B cell (primary cell): ENCODE data around the gene NPAS1. TPM values are rescaled to one million over a fixed set of nuclear protein-coding genes. Genes with fewer than 3 reads are reported as not detected.

ENCODE experiments used
- ATAC-seq: fragments of 200-7000 bp; cut with Tn5 transposase; one replicate; pipeline ENCODE4 v1.10.0; 2021; ENCODE audit warnings: low read depth, mild to moderate bottlenecking, moderate number of reproducible peaks, moderate library complexity
- CTCF ChIA-PET: fragments of 350-600 bp; sonication (Branson Sonifier 250); formaldehyde crosslinking; loops from one replicate; lab custom pipeline; 2021; ENCODE audit warnings: antibody characterized with exemption, inconsistent platforms; lab: Charles Lee
- POLR2A ChIA-PET: fragments of 350-600 bp; sonication (Branson Sonifier 250); formaldehyde crosslinking; loops from one replicate; lab custom pipeline; 2021; ENCODE audit warnings: antibody characterized with exemption; lab: Charles Lee
- DNase-seq: peaks from one replicate; pipeline ENCODE4 v3.0.0; 2013
- H2AFZ ChIP-seq: 2 replicates; pipeline ENCODE4 v1.6.1; 2012; ENCODE audit warnings: mild to moderate bottlenecking, low read depth, low read length; ENCODE audit not compliant: insufficient read depth, poor library complexity, severe bottlenecking
- H3K27ac ChIP-seq, 2 donors: 1 replicate in 1 of 2; 2 replicates in 1 of 2; pipeline ENCODE4 v1.5.1; 2012 to 2013; ENCODE audit warnings: low read length in 2 of 2, mild to moderate bottlenecking in 2 of 2, moderate library complexity in 1 of 2
- H3K27me3 ChIP-seq, 4 experiments: fragments of 200-600 bp in 1 of 4; sonication (generic) in 1 of 4; replicated peaks in 1 of 4; 1 replicate in 2 of 4; 2 replicates in 2 of 4; pipeline versions ENCODE4 v1.6.1 to v1.7.0; 2013 to 2016; ENCODE audit warnings: low read length in 3 of 4, mild to moderate bottlenecking in 2 of 4, mixed read lengths in 1 of 4, moderate library complexity in 1 of 4; ENCODE audit not compliant: insufficient read depth in 4 of 4, control insufficient read depth in 3 of 4; ENCODE audit errors: control extremely low read depth in 1 of 4
- H3K36me3 ChIP-seq, 2 experiments: replicated peaks in 1 of 2; 1 replicate in 1 of 2; 2 replicates in 1 of 2; pipeline versions ENCODE4 v1.6.1 to v1.7.1; 2013; ENCODE audit warnings: low read length in 1 of 2; ENCODE audit not compliant: insufficient read depth in 2 of 2, control insufficient read depth in 1 of 2; ENCODE audit errors: control extremely low read depth in 1 of 2, extremely low read depth in 1 of 2
- H3K4me1 ChIP-seq, 2 donors: fragments of 200-600 bp in 1 of 2; sonication (generic) in 1 of 2; 1 replicate in 1 of 2; 2 replicates in 1 of 2; pipeline versions ENCODE4 v1.5.1 to v1.6.1; 2013 to 2017; ENCODE audit warnings: low read length in 2 of 2; ENCODE audit not compliant: control insufficient read depth in 2 of 2, insufficient read depth in 2 of 2
- H3K4me2 ChIP-seq: replicated peaks from 2 replicates; pipeline ENCODE3; 2012; ENCODE audit warnings: mild to moderate bottlenecking, low read depth, low read length; ENCODE audit not compliant: poor library complexity, severe bottlenecking
- H3K4me3 ChIP-seq, 5 experiments: fragments of 200-600 bp in 1 of 5; sonication (generic) in 1 of 5; 1 replicate in 3 of 5; 2 replicates in 2 of 5; pipeline versions ENCODE4 v1.5.1 to v1.7.0; 2011 to 2016; ENCODE audit warnings: low read length in 4 of 5, mild to moderate bottlenecking in 4 of 5, low read depth in 2 of 5, control low read depth in 1 of 5, moderate library complexity in 1 of 5; ENCODE audit not compliant: insufficient read depth in 1 of 5; ENCODE audit errors: control extremely low read depth in 1 of 5, extremely low read depth in 1 of 5
- H3K79me2 ChIP-seq: fragments of 200-600 bp; sonication (generic); one replicate; pipeline ENCODE4 v1.6.0; 2016; ENCODE audit warnings: low read length; ENCODE audit not compliant: control insufficient read depth, insufficient read depth
- H3K9ac ChIP-seq: fragments of 200-600 bp; sonication (generic); 2 replicates; pipeline ENCODE4 v1.6.1; 2017; ENCODE audit warnings: mild to moderate bottlenecking, low read length, moderate library complexity
- H3K9me3 ChIP-seq, 3 donors: one replicate each; pipeline versions ENCODE4 v1.6.1 to v1.7.1; 2013; ENCODE audit warnings: low read length in 2 of 3; ENCODE audit not compliant: control insufficient read depth in 2 of 3, insufficient read depth in 1 of 3; ENCODE audit errors: control extremely low read depth in 1 of 3
- H4K20me1 ChIP-seq: 2 replicates; pipeline ENCODE4 v1.6.0; 2012; ENCODE audit warnings: mild to moderate bottlenecking, low read length; ENCODE audit not compliant: insufficient read depth, control insufficient read depth, poor library complexity, severe bottlenecking
- H3K27ac Mint-ChIP-seq: one replicate; pipeline ENCODE4 v1.8.0; 2021; ENCODE audit warnings: mixed read lengths
- H3K27me3 Mint-ChIP-seq: one replicate; pipeline ENCODE4 v1.8.0; 2021; ENCODE audit warnings: mixed read lengths
- H3K4me1 Mint-ChIP-seq: one replicate; pipeline ENCODE4 v1.8.0; 2021; ENCODE audit warnings: mixed read lengths
- H3K4me3 Mint-ChIP-seq: one replicate; pipeline ENCODE4 v1.8.0; 2021; ENCODE audit warnings: mixed read lengths
- H3K9me3 Mint-ChIP-seq: one replicate; pipeline ENCODE4 v1.8.0; 2022; ENCODE audit warnings: mixed read lengths; ENCODE audit not compliant: insufficient read depth
- CTCF ChIP-seq: fragments of 200-600 bp; IDR thresholded peaks from one replicate; pipeline ENCODE4 v1.8.0; 2022; ENCODE audit warnings: antibody characterized with exemption, mild to moderate bottlenecking
- EZH2 ChIP-seq: IDR thresholded peaks from 2 replicates; pipeline ENCODE4 v1.6.1; 2012; ENCODE audit warnings: borderline replicate concordance, low read depth, mild to moderate bottlenecking, moderate library complexity, low read length; ENCODE audit not compliant: insufficient read depth, poor library complexity, severe bottlenecking
- WGBS: methylation state at CpG from one replicate; pipeline ENCODE4 v1.1.5; 2013; ENCODE audit warnings: missing lambda C conversion rate; ENCODE audit not compliant: insufficient coverage; 5-methylcytosine and 5-hydroxymethylcytosine counted together
- intact Hi-C: fragments of 100-400 bp; cut with micrococcal nuclease; formaldehyde crosslinking; loops from one replicate; pipeline ENCODE4 v1.10.0; 2022
- polyA plus RNA-seq: library from polyadenylated mRNA; depleted of rRNA; stranded (reverse); fragments of >200 nt; gene quantifications from 2 replicates; pipeline ENCODE4 v1.2.3, GENCODE V29; 2012
- total RNA-seq, 2 donors: library from RNA; stranded (reverse); fragments of 120-200 nt in 1 of 2; gene quantifications; 1 replicate in 1 of 2; 2 replicates in 1 of 2; pipeline versions ENCODE4 v1.2.3 to v1.2.4, GENCODE V29; 2013 to 2022

The NPAS1 gene
- total and polyA plus RNA-seq, 2 donors (not counting 1 experiment from before 2014, with no cell fraction given), result 1.1 to 1.7 TPM

GRCh38 chr19:46977548-46977947 is 42.1 kb upstream of the NPAS1 start:
- peaks cover 26% of the 10 kb centered on the region for H3K4me1 Mint-ChIP-seq
- H3K27me3 Mint-ChIP-seq, result no peaks in the 10 kb centered on the region
- TF ChIP-seq EZH2 (no peak), CTCF (no peak)
- intact Hi-C loops, result no loop called here
- no peak overlapping the region for H3K4me3 Mint-ChIP-seq
- Histone ChIP-seq H3K4me1 (peaks cover 10 to 11% of the 10 kb centered on the region in 2 donors), H3K27ac (no peak overlapping the region), H4K20me1 (peaks cover 8% of the 10 kb centered on the region), H3K4me3 (no peak overlapping the region), H3K9me3 (no peaks in the 10 kb centered on the region), H2AFZ (no peak overlapping the region), H3K36me3 (peaks cover 0 to 8% of the 10 kb centered on the region in 2 experiments), H3K79me2 (peaks cover 12% of the 10 kb centered on the region), H3K4me2 (no peak overlapping the region), H3K27me3 (no peaks in the 10 kb centered on the region), H3K9ac (no peak overlapping the region)
- DNase-seq (no peak), ATAC-seq (no peak)
- 98% methylated on average over 7 of the region's 7 CpGs for WGBS
- ChIA-PET POLR2A (no interaction called here), CTCF (interaction anchor here (1.9 kb wide), 1 partner anchor 13 kb away, joined by 7 read pairs; no protein-coding TSS in a partner anchor)
- no peaks in the 10 kb centered on the region for H3K9me3 Mint-ChIP-seq
- H3K27ac Mint-ChIP-seq, result no peak overlapping the region

DNA sequence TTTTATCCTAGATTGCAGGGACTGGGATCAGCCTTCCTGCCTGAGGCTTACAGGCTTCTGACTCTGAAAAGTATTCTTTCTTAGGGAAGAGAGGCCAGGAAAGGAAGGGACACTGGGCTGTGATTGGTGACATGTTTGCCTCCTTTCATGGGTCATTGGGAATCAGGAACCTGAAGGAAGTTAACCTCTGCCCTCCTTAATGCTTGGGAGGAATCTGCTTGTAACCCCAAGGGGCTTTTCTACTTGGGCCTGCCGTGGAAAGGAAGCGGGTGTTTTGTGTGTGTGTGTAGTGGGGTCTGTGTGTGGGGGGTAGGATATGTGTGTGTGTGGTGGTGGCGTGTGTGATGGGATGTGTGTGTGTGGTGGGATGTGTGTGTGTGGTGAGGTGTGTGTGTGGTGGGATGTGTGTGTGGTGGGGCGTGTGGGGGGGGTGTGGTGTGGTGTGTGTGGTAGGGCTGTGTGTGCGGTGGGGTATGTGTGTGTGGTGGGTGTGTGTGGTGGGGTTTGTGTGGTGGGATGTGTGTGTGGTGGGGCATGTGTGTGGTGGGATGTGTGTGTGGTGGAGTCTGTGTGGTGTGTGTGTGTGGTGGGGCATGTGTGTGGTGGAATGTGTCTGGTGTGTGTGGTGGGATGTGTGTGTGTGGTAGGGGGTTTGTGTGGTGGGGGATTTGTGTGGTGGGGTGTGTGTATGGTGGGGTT is 41.3 kb upstream of the NPAS1 start:
- H3K27me3 Mint-ChIP-seq, result no peaks in the 10 kb centered on the region
- H3K4me1 ChIP-seq, result peaks cover 10 to 11% of the 10 kb centered on the region in 2 donors
- H3K27ac Mint-ChIP-seq, result no peak overlapping the region
- peaks cover 12% of the 10 kb centered on the region for H3K79me2 ChIP-seq
- peaks cover 8% of the 10 kb centered on the region for H4K20me1 ChIP-seq
- H2AFZ ChIP-seq, result no peak overlapping the region
- ChIA-PET POLR2A (no interaction called here), CTCF (no interaction called here)
- TF ChIP-seq EZH2 (no peak), CTCF (no peak)
- ATAC-seq (no peak), DNase-seq (no peak)
- no peaks in the 10 kb centered on the region for H3K9me3 ChIP-seq
- intact Hi-C loops, result no loop called here
- H3K9me3 Mint-ChIP-seq, result no peaks in the 10 kb centered on the region
- no peaks in the 10 kb centered on the region for H3K27me3 ChIP-seq
- H3K4me2 ChIP-seq, result no peak overlapping the region
- no peak overlapping the region for H3K4me3 Mint-ChIP-seq
- WGBS, result 88% methylated on average over 5 of the region's 5 CpGs
- H3K4me1 Mint-ChIP-seq, result peaks cover 26% of the 10 kb centered on the region
- H3K9ac ChIP-seq, result no peak overlapping the region
- no peak overlapping the region for H3K27ac ChIP-seq
- peaks cover 0 to 8% of the 10 kb centered on the region in 2 experiments for H3K36me3 ChIP-seq
- no peak overlapping the region for H3K4me3 ChIP-seq
